Activated gamma-delta T cell (primary cell): ENCODE results near the gene FRMD1.

Experiments used
- DNase-seq: peaks from one replicate; lab custom pipeline; 2025; lab: John Stamatoyannopoulos, UW
- total RNA-seq, 2 donors: gene quantifications; one replicate each; lab custom pipeline; 2026; lab: John Stamatoyannopoulos, UW

FRMD1 gene
- 0 reads per million in 2 donors for total RNA-seq

DNA sequence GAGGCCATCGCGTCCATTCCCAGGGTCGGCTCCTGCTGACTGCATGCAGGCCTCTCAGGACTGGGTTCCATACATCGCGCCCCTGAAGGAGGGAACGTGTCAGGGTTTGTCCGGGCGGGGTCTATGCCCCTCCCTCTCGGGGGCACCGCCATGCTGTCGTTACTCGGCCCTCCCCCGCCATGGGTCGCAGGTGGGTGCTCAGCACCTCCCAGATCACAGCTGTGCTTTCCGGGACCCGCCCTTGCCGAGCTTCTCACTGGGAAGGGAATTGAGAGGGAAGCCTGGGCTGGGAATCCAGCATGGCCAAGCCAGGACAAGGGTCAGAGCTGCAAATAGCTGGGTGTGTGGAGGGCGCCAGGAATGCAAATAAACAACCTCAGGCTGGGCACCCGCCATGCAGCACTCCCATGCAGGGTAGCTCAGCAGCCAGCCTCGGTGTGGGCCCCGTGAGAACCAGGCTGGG lies at the start of gene FRMD1:
FRMD1 (minus strand) TSS at position 270 of the 463 bp plus-strand sequence; CDS start at position 152, 118 bp downstream.
- no peak for DNase-seq

DNA sequence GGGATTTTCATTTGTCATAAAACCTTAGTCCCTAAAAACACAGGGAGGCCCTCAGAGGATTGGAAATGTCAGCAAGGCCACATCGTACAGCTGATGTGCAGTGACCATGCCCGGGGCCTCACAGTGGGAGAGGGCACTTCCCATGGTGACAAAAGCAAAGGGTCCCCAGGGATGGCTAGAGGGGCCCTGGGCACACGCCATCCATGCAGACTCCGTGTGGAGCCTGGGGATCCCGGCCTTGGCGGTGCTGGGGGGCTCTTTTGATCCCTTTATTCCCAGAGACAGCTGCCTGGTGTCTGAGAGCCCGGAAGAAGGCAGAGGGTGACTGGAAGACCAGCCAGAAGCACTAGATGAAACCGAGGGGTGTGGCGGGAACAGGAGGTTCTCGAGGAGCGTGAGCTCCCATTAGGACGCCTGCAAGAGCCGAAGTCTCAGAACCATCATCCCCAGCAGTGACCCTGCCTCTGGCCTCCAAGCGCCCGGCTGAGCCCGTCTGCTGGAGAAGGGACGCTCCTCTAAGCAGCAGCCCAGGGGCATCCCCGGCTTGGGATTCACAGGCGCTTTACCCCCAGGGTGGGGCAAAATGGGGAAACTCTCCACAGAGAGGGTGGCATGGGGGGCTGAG lies 49.1 kb upstream of the FRMD1 start:
- no peak for DNase-seq

DNA sequence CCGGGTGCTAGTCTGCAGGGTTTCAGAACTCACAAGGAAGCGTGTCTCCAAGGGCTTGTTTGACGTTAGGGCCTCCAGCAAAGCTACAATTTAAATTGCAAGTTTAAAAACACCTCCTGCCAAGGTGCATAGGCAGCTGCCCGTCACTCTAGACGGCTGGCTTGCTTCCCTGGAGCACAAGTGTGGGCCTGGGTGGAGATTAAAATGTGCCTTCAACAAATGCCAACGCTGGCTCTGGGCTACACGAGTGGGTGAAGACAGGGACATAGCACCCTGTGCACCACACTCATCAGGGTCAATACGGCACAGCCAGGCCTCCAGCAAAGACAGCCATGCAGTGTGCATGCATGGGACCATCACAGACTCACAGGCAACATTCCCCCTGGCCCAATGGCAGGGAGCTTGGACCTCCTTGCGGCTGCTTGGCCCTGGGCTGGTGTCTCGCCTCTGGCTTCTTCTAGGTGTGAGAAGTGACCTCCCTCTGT lies 48.4 kb upstream of the FRMD1 start:
- no peak for DNase-seq

DNA sequence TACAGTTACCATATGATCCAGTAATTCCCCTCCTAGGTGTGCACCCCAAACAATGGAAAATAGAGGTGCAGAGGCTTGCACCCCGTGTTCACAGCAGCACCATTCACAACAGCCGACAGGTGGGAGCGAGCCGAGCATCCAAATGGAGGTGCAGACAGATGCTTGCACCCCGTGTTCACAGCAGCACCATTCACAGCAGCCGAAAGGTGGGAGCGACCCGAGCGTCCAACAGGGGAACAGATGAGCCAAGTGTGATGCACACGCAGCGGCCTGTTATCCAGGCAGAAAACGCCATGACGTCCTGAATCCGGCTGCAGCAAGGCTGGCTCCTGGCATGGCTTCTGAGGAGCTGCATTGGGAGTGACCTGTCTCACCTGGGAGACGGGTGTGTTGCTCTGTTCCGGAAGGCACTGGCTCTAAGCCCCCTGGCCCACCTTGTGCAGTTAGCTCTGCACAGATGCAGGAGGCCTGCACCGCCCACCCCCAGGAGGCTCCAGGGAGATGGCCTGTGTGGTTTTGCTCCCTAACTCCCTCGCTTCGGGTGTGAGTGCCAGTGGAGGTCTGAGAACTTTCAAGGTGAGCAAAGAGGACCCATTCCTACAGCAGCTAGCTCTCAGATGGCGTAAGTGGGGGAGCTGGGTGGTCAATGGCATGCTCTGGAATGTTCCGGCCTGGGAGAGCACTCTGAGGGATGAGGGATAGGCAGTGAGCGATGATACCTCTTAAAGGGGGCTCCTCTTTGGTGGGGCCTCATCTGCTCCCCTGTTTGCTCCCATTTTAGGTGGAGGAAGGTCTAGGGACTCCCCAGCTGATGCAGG lies 47.8 kb upstream of the FRMD1 start:
- DNase-seq, result no peak

DNA sequence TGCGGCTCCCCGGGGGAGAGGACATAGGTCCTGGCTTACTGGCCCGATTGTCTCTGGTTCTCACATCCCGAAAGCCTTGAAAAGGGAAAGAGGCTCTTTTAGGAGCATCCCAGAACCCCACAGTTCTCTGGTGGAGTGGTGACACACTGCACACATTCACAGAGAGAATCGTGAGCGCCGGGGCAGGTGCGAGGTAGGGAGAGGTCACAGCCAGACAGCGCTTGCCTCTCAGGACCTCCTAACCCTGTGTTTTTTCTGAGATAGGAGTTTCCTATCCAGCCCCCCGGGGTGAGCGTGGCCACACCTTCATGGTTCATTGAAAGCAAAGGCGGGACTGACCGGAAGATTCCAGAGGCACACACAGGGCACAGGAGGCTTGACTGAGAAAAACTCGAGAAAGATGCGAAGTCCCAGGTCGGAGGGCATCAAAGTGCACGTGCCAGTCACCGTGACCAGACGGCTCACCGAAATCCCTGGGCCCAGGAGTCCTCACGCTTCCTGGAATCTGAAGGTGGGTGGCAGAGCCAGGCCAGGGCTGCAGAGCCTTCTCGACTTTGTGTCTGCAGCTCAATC lies 46.5 kb upstream of the FRMD1 start:
- no peak for DNase-seq

DNA sequence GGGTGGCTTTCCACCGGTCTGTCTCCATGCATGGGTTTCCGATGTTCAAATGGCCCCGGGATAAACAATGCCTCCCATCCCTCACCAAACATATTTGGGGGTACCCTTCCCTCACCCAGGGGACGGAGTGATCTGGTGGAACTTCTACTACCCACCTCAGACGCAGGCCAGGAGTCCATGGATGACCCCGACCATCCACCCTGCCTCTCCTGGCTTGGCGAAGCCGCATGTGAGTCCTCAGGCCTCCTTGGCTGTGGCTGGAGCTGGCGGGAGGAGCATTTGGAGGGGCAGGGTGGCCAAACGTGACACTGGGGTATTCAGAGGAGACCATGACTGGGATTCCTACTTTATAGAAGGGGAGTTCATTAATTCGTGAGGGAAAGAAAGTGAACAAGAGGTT lies 45.9 kb upstream of the FRMD1 start:
- DNase-seq, result no peak

DNA sequence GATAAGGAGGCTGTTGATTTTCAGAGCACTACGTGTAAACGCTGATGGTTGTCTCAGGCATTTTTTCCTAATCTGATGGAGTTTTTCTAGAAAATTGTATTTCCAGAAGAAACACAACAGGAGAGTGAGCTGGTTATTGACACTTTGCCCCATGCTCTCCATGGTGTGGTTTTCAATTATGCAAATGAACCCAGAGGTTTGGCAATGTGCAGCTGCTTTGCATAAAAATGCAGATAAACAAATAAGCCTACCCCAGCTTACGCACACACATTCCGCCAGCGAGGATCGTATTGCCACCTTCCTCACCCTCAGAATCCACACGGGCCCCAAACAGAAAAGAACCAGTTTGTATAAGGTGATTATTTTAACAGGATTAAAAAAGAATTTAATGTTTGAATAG lies 45.1 kb upstream of the FRMD1 start:
- DNase-seq, result no peak

DNA sequence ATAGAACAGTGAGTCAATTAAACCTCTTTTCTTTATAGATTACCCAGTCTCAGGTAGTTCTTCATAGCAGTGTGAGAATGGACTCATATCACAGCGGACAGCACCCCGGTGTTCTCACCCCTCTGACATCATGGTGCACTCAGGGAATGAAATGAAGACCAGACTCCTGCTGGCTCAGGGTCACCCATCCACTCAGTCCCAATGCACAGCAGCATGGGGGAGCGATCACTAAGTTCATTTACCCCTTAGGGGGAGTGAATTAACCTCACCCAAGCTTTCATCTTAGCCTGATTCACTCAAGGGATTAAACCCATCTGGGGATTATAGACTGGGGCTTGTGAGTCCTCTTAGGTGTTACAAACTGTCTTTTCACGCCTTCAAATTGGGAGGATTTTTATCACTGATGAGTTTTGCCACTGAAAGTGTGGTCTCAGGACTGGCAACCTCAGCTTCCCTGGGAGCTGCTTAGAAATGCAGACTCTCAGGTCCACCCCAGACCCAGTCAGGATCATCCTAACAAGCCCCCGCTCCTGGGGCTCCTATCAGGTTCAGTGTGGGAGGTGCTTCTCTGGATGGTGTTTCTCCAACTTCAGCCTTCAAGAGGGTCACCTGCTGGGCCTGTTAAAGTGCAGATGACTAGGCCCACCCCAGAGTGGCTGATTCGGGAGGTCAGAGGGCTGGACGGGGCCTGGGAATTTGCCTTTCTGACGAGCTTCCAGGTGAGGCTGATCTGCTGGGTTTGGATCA lies 44.3 kb upstream of the FRMD1 start:
- no peak for DNase-seq

DNA sequence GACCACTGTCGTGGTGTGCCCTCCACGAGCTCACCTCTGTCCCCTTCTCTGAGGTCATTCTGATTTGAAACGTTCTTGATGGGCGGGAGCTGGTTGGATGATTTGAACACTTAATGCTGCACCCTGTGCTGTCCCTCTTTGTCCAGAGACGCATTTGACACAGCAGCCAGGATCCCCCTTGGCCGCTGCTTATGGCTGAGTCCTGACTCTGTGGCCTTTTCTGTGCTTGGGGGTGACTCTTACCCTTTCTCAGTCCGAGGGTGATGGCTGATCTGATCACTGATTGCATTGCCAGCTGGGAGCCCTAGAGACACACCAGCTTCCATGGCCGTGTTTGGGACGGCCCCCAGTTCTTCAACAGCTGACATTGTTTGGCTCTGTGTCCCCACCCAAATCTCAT lies 43.5 kb upstream of the FRMD1 start:
- DNase-seq, result no peak

DNA sequence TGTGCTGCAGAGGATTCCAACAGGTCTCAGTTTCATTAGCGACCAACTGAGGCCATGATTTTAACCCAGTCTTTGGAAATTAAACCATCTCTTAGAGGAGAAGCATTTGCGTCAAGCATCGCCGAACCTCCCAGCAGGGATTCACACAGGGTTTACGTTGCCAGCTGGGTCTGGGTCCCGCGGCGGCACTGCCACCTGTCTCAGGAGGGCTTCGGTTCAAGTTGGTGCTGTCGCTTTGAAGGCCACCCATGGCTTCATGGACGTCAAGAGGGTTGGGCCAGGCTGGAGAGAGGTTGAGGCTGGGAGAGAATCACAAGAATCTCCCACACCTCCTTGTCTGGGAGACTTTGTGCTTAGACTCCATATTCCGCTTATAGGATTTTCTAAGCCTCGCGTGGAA lies 43.0 kb upstream of the FRMD1 start:
- no peak for DNase-seq

DNA sequence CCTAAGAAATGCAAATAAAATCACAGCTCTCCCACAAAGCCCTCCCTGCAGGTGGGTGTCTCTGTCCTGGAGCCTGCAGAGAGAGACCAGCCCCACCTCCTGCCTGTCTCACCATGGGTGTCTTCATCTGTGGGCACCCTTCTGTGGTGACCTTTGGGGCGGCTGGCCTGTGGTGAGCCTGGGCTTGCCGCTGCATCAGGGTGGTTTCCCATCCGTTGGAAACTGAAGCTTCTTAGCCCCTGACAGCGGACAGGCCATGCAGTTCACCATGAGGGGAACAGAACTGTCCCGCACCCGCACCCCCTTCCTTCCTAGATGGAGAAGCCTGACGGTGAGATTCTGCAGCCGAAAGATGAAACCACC lies 42.3 kb upstream of the FRMD1 start:
- no peak for DNase-seq

DNA sequence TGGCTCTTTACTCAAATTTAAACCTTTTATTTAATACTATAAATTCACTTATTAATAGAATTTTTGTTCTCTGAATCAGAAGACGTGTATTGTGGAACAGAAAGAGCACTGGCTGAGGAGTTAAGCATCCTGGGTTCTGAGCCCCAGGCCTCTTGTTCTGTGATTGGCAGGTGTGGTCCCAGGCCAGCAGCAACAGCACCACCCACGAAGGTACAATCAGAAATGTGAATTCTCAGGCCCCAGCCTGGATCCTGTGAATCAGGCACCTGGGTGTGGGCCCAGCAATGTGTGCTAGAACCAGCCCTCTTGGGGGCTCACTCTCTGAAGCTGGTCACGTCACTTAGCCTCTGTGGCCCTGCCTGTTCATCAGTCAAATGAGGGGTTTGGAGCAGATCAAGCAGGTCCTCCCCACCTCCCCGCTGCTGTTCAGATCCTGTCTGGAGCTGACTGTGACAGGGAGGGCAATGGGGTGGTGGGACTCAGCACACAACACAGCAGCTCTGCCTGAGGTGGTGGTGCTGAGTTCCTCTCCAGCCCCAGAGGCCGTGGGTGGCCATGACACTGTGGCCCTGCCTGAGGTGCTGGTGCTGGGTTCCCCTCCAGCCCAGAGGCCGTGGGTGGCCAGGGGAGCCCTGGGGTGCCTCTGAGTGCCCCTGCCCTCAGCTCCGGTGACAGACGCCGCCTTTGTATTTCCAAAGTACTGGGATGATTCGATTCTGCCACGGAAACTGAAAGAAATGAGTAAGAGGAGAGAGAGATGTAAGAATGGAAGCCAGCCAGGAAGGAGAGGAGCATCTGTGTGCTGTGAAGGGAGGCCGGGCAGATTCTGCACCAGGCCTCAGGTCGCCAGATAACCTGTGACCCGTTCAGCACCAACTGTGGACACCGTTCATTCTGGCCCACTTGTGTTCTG lies 41.6 kb upstream of the FRMD1 start:
- no peak for DNase-seq

DNA sequence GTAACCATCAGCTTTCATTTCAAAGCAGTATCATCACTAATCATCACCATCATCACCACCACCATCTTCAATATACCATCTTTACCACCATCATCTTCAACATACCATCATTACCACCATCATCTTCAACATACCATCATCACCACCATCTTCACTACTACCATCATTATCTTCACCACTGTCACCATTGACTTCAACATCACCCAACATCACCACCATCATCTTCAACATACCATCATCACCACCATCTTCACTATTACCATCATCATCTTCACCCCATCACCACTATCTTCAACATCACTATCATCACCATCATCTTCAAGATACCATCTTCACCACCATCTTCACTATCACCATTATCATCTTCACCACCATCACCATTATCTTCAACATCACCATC lies 40.5 kb upstream of the FRMD1 start:
- DNase-seq, result no peak

DNA sequence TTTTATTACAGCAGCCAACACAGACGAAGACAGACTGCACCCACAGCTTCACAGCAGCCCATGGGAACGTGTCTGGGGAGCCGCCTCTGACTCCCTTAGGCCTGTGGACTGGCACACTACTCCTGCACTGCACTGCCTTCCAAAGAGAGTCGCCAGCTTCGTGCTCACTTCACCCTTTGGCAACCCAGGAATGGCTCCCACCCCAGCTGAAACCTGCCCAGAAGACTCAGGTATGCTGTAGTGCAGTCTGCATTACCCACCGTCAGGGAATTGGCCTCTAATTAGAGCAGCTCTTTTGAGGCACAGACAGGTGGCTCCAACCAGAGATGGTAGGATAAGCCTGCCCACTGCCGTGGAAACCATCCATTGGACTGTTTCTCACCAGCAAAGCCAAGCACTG lies 39.9 kb upstream of the FRMD1 start:
- no peak for DNase-seq

DNA sequence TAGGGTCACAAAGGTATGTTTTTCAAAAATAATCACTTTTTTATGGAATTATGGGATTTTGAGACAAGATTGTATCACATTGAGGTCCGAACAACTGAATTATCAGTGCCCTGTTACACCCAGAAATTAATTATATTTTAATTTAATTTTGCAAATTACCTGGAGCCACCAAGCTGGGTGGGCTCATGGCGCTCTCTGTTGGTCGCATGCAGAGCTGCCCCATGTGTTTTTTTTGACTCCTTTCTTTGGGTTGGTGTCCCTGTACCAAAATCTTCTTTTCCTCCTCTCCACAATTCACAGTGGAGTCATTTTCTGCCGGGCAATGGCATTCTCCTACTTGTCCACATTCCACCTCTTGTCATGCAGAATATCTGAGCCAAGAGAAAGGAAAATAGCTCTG lies 38.9 kb upstream of the FRMD1 start:
- no peak for DNase-seq

DNA sequence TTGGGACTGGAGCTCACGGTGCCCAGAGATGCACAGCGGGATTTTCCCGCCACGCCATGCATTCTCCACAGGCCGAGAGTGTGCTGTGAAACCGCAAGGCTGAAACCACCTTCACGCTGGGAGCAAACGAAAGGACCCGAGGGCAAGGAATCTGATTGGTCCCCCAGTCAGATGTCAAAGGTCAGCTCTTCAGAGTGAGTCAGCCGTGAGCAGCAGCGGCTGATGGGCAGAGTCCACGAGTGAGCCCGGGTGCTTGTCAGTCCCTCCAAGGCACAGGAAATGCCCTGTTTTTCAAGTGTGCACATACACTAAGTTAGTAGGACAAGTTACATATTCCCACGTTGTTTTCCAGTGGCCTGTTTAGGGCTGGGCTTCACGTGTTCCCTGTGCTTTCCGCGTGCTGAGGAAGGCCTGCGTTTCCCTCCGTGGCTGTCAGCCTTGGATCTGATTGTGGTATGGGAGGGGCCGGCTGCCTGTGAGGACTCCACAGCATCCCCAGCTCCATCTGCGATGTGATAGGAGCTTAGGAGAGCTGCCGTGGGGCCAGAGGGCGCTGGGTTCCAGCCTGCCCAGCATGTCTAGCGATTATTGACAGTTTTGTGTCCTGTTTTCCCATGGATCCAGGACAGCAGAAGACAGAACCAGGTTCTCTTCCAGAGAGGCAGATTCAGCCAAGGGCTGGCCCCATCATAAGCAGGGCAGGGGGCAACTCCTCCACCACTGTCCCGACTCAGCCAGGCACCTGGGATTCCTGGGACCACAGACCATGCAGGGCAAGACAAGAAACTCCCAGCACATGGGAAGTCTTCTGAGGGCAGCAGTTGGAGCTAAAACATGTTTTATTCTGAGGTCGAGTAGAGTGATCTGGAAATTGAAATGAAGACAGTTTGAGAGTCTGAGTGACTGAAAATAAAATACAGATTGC lies 38.2 kb upstream of the FRMD1 start:
- no peak for DNase-seq

DNA sequence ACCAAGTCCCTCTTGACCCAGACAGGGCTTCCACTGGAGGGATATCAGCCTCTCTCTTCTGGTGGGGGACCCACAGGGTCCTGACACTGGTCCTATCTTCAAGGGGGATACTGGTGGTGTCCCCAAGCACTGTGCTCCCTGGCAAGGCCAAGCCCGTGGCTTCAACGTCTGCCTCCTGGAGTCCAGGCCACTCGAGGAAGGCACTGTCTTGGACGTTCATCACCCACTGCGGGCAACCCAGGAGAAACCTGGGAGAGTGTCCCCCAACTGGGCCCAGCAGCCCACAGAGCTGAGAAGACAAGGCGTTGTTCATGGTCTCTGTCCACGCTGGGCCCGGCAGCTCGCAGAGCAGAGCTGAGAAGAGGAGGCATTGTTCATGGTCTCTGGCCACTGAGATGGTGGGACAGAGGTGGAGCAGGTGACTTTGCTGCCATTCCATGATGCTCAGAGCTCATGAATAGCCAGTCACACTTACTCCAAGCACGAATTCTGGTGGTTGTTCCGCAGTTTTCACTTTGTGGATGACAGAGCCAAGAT lies 37.5 kb upstream of the FRMD1 start:
- DNase-seq, result no peak

DNA sequence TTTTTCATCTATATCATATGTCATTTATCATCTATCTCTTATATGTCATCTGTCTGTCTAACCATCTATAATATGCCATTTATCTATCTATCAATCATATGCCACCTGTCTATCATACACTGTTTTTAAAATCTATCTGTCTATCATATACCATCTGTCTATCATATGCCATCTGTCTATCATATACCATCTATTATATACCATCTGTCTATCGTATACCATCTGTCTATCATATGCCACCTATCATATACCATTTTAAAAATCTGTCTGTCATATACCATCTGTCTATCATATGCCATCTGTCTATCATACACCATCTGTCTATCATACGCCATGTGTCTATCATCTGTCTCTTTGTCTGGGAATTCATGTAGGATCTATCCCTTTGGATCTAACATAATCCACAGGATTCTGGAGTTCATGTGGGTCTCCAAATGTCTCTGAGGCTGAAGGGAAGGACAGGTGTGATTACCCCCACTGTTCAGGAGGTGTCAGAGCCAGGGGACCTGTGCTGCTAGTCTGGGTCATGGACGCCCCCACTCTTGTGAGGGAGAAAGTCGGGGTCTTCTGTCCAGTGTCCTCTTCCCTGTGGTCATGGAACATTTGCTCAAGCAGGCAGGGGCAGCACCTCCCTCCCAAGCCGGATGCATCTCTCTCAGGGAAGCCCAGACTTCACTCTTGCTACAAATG lies 36.9 kb upstream of the FRMD1 start:
- DNase-seq, result no peak

DNA sequence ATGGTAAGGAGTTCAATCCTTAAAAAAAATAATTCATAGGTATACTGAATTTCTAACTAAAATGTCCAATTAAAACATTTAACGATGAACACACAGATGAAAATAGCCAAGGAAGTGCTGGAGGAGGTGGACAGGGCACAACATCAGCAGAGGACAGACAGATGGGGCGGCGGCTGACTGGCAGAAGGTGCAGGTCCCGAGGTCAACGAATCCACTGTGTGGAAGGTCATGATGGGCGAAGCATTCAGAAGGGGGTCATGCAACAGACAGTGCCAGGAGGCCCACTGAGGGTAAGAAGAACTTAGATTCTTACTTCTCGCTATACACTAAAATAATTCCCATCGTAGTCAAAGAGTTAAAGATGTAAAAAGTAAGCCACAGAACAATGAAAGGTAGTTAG lies 34.2 kb upstream of the FRMD1 start:
- DNase-seq, result no peak
